ENCODE measurements around the gene DDX51. TPM values are rescaled to one million over a fixed set of nuclear protein-coding genes. Genes with fewer than 3 reads are reported as not detected.

DDX51 gene
- total and polyA plus RNA-seq, 2 donors (not counting 1 experiment from before 2014, with no cell fraction given), result 46.3 to 60.8 TPM

DNA sequence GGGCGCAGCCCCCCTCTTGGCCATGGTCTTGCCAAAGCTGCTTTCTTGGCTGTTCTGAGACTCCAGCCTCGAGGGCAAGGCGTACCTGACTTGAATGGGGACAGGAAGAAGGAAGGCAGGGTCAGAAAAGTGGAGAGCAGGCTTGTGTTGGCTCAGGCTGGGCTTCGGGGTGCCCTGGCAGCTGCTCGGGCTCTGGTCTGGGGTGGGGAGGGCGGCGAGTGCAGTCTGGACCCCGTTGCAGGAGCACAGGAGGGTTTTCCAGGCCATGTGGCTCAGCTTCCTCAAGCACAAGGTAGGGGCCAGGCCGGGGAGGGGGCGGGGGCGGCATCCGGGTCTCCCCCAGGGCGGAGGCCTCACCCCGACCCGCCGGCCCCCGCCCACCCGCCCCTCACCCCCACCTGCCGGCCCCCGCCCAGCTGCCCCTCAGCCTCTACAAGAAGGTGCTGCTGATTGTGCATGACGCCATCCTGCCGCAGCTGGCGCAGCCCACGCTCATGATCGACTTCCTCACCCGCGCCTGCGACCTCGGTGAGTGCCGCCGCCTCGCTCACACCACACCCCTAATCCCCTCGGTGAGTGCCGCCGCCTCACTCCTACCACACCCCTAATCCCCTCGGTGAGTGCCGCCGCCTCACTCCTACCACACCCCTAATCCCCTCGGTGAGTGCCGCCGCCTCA, 4.4 kb upstream of the DDX51 start:
- Histone ChIP-seq H2AFZ (ENCODE audit: insufficient read depth, low read depth, low read length, poor library complexity, severe bottlenecking) (no peak overlapping the region), H3K4me2 (replicated peaks; ENCODE audit: low read depth, low read length, poor library complexity, severe bottlenecking) (no peak overlapping the region), H3K79me2 (ENCODE audit: control insufficient read depth, insufficient read depth, low read length) (peaks cover 47% of the 10 kb centered on the region), H3K9me3 (ENCODE audit: control extremely low read depth in 1 of 3, control insufficient read depth in 2 of 3, insufficient read depth in 1 of 3, low read length in 2 of 3) (no peaks in the 10 kb centered on the region), H3K27ac (ENCODE audit: low read length in 2 of 2) (no peak overlapping the region), H3K27me3 (replicated peaks in 1 of 4; ENCODE audit: control extremely low read depth in 1 of 4, control insufficient read depth in 3 of 4, insufficient read depth in 4 of 4, low read length in 3 of 4) (no peaks in the 10 kb centered on the region), H3K4me3 (ENCODE audit: control extremely low read depth in 1 of 5, extremely low read depth in 1 of 5, insufficient read depth in 1 of 5, low read depth in 2 of 5, low read length in 4 of 5) (no peak overlapping the region), H3K9ac (ENCODE audit: low read length) (no peak overlapping the region), H3K4me1 (ENCODE audit: control insufficient read depth in 2 of 2, insufficient read depth in 2 of 2, low read length in 2 of 2) (peaks cover 7 to 10% of the 10 kb centered on the region in 2 donors), H3K36me3 (replicated peaks in 1 of 2; ENCODE audit: control extremely low read depth in 1 of 2, control insufficient read depth in 1 of 2, extremely low read depth in 1 of 2, insufficient read depth in 2 of 2, low read length in 1 of 2) (peaks cover 0 to 34% of the 10 kb centered on the region in 2 experiments), H4K20me1 (ENCODE audit: control insufficient read depth, insufficient read depth, low read length, poor library complexity, severe bottlenecking) (peaks cover 17% of the 10 kb centered on the region)
- CTCF ChIA-PET, result no interaction called here
- no peak for TF ChIP-seq EZH2 (IDR thresholded peaks at IDR 0.05; ENCODE audit: borderline replicate concordance, insufficient read depth, low read depth, low read length, poor library complexity, severe bottlenecking)
- TF ChIP-seq, protein P1, sequence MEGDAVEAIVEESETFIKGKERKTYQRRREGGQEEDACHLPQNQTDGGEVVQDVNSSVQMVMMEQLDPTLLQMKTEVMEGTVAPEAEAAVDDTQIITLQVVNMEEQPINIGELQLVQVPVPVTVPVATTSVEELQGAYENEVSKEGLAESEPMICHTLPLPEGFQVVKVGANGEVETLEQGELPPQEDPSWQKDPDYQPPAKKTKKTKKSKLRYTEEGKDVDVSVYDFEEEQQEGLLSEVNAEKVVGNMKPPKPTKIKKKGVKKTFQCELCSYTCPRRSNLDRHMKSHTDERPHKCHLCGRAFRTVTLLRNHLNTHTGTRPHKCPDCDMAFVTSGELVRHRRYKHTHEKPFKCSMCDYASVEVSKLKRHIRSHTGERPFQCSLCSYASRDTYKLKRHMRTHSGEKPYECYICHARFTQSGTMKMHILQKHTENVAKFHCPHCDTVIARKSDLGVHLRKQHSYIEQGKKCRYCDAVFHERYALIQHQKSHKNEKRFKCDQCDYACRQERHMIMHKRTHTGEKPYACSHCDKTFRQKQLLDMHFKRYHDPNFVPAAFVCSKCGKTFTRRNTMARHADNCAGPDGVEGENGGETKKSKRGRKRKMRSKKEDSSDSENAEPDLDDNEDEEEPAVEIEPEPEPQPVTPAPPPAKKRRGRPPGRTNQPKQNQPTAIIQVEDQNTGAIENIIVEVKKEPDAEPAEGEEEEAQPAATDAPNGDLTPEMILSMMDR (IDR thresholded peaks at IDR 0.05), result no peak
- 100% methylated on average over 8 of the region's 41 CpGs for WGBS (ENCODE audit: insufficient coverage)
- H3K27me3 Mint-ChIP-seq, result no peaks in the 10 kb centered on the region
- no peak overlapping the region for H3K4me3 Mint-ChIP-seq
- H3K4me1 Mint-ChIP-seq, result peaks cover 20% of the 10 kb centered on the region
- H3K9me3 Mint-ChIP-seq (ENCODE audit: insufficient read depth), result no peaks in the 10 kb centered on the region
- ATAC-seq (ENCODE audit: low read depth), result no peak
- DNase-seq, result no peak
- POLR2A ChIA-PET, result interaction anchor here (0.6 kb wide), 1 partner anchor 109 kb away, joined by 6 read pairs; no protein-coding TSS in a partner anchor
- intact Hi-C loops (cut with micrococcal nuclease), result loop anchor here (5.0 kb wide), 1 partner anchor 809 kb away; the partner anchor contains the start of gene ZNF605
- no peak overlapping the region for H3K27ac Mint-ChIP-seq

Measured in B cell (primary cell).